Measurements from ENCODE around the gene ANKRD34A. TPM values are rescaled to one million over a fixed set of nuclear protein-coding genes. Genes with fewer than 3 reads are reported as not detected.

The ANKRD34A gene
- total and polyA plus RNA-seq, 2 donors (not counting 1 experiment from before 2014, with no cell fraction given): 1.2 to 1.9 TPM

DNA sequence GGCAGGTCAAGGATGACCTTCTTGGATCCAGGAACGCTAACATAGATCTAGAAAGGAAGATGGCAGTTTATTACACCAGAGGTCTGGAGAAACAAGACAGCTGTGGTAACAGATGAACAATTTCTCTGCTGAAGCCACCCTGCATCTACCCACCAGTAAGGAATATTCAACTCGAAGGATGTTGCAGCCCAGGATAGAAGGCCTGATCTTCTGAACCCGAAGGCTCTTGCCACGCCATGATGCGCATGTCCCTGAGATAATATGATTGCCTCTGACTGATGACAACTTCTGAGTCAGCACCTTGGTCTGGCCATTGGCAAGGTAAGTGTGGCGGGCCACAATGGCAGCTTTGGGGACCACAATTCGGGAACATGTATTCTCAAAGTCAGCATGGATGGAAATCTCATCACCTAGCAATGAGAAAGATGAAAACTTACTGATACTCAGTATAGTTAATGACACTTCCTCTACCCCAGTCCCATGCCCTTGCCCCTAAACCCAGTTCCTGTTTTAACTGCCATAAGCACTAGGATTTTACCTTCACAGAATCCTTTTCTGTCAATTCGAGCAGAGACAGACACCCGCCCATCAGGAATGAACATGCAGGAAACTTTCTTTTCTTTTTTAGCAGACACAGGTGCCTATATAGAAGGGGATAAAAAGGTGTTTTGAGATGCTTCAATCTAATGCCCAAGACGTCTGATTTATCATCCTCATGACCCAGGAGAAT is 30.2 kb upstream of the ANKRD34A start:
- H3K9me3 ChIP-seq (ENCODE audit: control insufficient read depth, insufficient read depth, low read depth, low read length): no peaks in the 10 kb centered on the region
- no peak for DNase-seq (ENCODE audit: low read depth in 2 of 2)
- no peak overlapping the region for H3K9ac ChIP-seq (ENCODE audit: insufficient read depth, low read length)
- H3K36me3 ChIP-seq (ENCODE audit: control insufficient read depth, insufficient read depth, low read length): peaks cover 4% of the 10 kb centered on the region
- H3K27ac ChIP-seq (ENCODE audit: insufficient read depth, low read length): no peak overlapping the region
- H3K4me1 ChIP-seq (ENCODE audit: control insufficient read depth, extremely low read depth, insufficient read depth, low read length): peaks cover 10% of the 10 kb centered on the region
- peak overlapping the region; percentile 49 for H3K4me2 ChIP-seq (ENCODE audit: extremely low read depth, insufficient read depth, low read length)
- TF ChIP-seq CTCF (conservative IDR thresholded peaks at IDR 0.05 in 1 of 2, IDR thresholded peaks at IDR 0.05 in 1 of 2; ENCODE audit: low read depth in 1 of 2, low read length in 2 of 2) (no peak), EZH2 (IDR thresholded peaks at IDR 0.05; ENCODE audit: low read length, missing control alignments) (no peak)
- H2AFZ ChIP-seq (ENCODE audit: low read length): no peak overlapping the region
- peak overlapping the region; percentile 68 to 98 (median 75) for H3K4me3 ChIP-seq (replicated peaks in 1 of 4; ENCODE audit: control extremely low read depth in 1 of 4, insufficient read depth in 1 of 4, low read depth in 3 of 4, low read length in 4 of 4)
- H4K20me1 ChIP-seq (ENCODE audit: control insufficient read depth, extremely low read depth, insufficient read depth, low read length): no peaks in the 10 kb centered on the region
- no peaks in the 10 kb centered on the region for H3K27me3 ChIP-seq (ENCODE audit: control insufficient read depth, insufficient read depth, low read length)
- H3K79me2 ChIP-seq (ENCODE audit: control insufficient read depth, insufficient read depth, low read length): peaks cover 17% of the 10 kb centered on the region

DNA sequence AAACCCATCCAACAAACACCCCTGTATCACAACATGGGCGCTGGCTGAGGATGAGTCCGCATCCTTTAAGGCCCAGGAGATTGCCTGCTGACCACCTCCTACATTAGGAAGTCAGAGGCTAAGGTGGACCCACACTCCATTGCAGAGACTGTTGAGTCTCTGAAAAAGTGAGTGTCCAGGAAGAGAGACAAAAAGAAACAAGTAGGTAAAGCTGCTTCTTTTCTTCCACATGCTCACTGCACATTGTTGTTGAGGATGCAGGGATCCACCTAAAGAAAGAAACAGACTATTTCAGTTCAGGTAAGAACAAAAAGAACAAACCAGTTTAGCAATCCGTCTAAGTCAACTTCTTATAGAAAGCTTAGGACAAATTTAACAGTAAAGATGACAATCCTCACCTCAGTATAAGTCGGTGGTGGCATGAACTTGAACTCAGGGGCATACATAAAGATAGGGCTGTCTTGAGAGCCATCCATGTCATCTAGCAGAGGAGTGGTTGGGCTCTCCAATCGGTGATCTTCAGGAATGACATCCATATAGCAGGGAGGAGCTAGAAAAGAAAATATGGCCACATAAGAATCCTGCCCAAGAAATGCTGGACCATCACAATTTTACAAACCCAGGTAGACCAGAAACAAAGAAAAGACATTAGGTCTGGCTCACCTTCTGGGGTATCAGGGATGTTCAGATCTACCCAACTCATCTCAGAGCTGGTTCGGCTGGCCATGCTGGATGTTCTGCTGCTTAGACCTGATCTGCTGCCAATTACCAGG is 29.4 kb upstream of the ANKRD34A start:
- peaks cover 4% of the 10 kb centered on the region for H3K36me3 ChIP-seq (ENCODE audit: control insufficient read depth, insufficient read depth, low read length)
- H3K4me2 ChIP-seq (ENCODE audit: extremely low read depth, insufficient read depth, low read length): peak overlapping the region; percentile 49
- peaks cover 17% of the 10 kb centered on the region for H3K79me2 ChIP-seq (ENCODE audit: control insufficient read depth, insufficient read depth, low read length)
- TF ChIP-seq CTCF (conservative IDR thresholded peaks at IDR 0.05 in 1 of 2, IDR thresholded peaks at IDR 0.05 in 1 of 2; ENCODE audit: low read depth in 1 of 2, low read length in 2 of 2) (no peak), EZH2 (IDR thresholded peaks at IDR 0.05; ENCODE audit: low read length, missing control alignments) (no peak)
- H3K27me3 ChIP-seq (ENCODE audit: control insufficient read depth, insufficient read depth, low read length): no peaks in the 10 kb centered on the region
- no peak overlapping the region for H3K9ac ChIP-seq (ENCODE audit: insufficient read depth, low read length)
- peaks cover 10% of the 10 kb centered on the region for H3K4me1 ChIP-seq (ENCODE audit: control insufficient read depth, extremely low read depth, insufficient read depth, low read length)
- H4K20me1 ChIP-seq (ENCODE audit: control insufficient read depth, extremely low read depth, insufficient read depth, low read length): no peaks in the 10 kb centered on the region
- DNase-seq (ENCODE audit: low read depth in 2 of 2): no peak
- no peaks in the 10 kb centered on the region for H3K9me3 ChIP-seq (ENCODE audit: control insufficient read depth, insufficient read depth, low read depth, low read length)
- peak overlapping the region; percentile 68 to 98 (median 75) for H3K4me3 ChIP-seq (replicated peaks in 1 of 4; ENCODE audit: control extremely low read depth in 1 of 4, insufficient read depth in 1 of 4, low read depth in 3 of 4, low read length in 4 of 4)
- H2AFZ ChIP-seq (ENCODE audit: low read length): no peak overlapping the region
- H3K27ac ChIP-seq (ENCODE audit: insufficient read depth, low read length): no peak overlapping the region

DNA sequence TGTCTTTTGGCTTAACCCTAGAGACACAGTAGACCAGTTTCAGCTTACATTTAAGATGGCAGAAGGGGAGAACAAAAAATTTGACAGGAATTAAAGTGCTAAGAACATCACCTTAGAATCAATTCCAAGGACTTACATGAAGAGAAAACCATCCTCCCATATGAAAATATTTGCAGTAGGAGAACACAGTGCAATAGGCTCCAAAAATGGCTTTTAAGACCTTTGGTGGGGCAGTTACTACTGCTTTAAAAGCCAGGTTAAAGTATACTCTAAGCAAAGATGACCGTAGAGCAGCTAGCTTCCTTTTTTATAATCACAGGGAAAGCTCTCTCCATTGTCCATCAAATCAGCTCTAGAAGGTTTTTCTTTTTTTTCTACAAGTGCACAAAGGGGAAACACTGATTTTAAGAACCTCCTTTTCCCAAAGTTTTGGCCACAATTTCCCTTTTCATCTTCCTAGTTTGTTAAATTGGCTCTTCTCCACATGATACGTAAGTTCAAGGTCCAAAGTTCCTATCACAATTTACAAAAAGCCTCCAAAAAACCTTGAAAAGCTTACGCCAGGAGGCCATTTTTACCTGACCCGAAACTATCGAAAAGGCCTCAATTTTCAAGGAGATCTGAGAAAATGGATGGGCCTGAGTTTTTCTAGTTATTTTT is 28.7 kb upstream of the ANKRD34A start:
- TF ChIP-seq CTCF (conservative IDR thresholded peaks at IDR 0.05 in 1 of 2, IDR thresholded peaks at IDR 0.05 in 1 of 2; ENCODE audit: low read depth in 1 of 2, low read length in 2 of 2): no peak
- no peak for TF ChIP-seq EZH2 (IDR thresholded peaks at IDR 0.05; ENCODE audit: low read length, missing control alignments)
- H3K79me2 ChIP-seq (ENCODE audit: control insufficient read depth, insufficient read depth, low read length): peaks cover 17% of the 10 kb centered on the region
- no peaks in the 10 kb centered on the region for H3K27me3 ChIP-seq (ENCODE audit: control insufficient read depth, insufficient read depth, low read length)
- no peak overlapping the region for H3K4me2 ChIP-seq (ENCODE audit: extremely low read depth, insufficient read depth, low read length)
- H3K4me1 ChIP-seq (ENCODE audit: control insufficient read depth, extremely low read depth, insufficient read depth, low read length): peaks cover 10% of the 10 kb centered on the region
- no peak for DNase-seq (ENCODE audit: low read depth in 2 of 2)
- H4K20me1 ChIP-seq (ENCODE audit: control insufficient read depth, extremely low read depth, insufficient read depth, low read length): no peaks in the 10 kb centered on the region
- no peaks in the 10 kb centered on the region for H3K9me3 ChIP-seq (ENCODE audit: control insufficient read depth, insufficient read depth, low read depth, low read length)
- H2AFZ ChIP-seq (ENCODE audit: low read length): no peak overlapping the region
- H3K27ac ChIP-seq (ENCODE audit: insufficient read depth, low read length): no peak overlapping the region
- H3K4me3 ChIP-seq (replicated peaks in 1 of 4; ENCODE audit: control extremely low read depth in 1 of 4, insufficient read depth in 1 of 4, low read depth in 3 of 4, low read length in 4 of 4): peak overlapping the region in 2 of 4 experiments; percentile 79 to 98
- no peak overlapping the region for H3K9ac ChIP-seq (ENCODE audit: insufficient read depth, low read length)
- H3K36me3 ChIP-seq (ENCODE audit: control insufficient read depth, insufficient read depth, low read length): peaks cover 4% of the 10 kb centered on the region

Measured in fibroblast of lung (primary cell).